Measurements from ENCODE around the gene SCRT2.

Gene SCRT2

GRCh38 chr20:721876-722275 lies 46.3 kb upstream of the SCRT2 start:
- Histone ChIP-seq H3K79me2 (ENCODE audit: insufficient read depth, low read length) (no peaks in the 10 kb centered on the region), H3K9ac (ENCODE audit: low read depth, low read length) (no peak overlapping the region), H2AFZ (ENCODE audit: low read depth, low read length) (no peak overlapping the region), H3K4me2 (ENCODE audit: insufficient read depth, low read length) (no peak overlapping the region), H3K27ac (ENCODE audit: low read length) (no peak overlapping the region), H3K27me3 (ENCODE audit: insufficient read depth, low read length, poor library complexity) (peaks cover 17% of the 10 kb centered on the region), H3K9me3 (ENCODE audit: insufficient read depth, low read length, severe bottlenecking) (no peaks in the 10 kb centered on the region), H3K4me1 (ENCODE audit: insufficient read depth, low read length) (no peaks in the 10 kb centered on the region), H3K4me3 (ENCODE audit: low read depth in 1 of 2, low read length in 2 of 2) (no peak overlapping the region), H4K20me1 (ENCODE audit: insufficient read depth, low read length) (peaks cover 3% of the 10 kb centered on the region; the same call in 1 of the 2 replicates), H3K36me3 (ENCODE audit: insufficient read depth, low read length) (no peaks in the 10 kb centered on the region)
- DNase-seq = no peak
- ATAC-seq (ENCODE audit: insufficient read depth, low read depth) = no peak
- no peak for TF ChIP-seq EZH2 (IDR thresholded peaks at IDR 0.05; ENCODE audit: borderline replicate concordance, low read depth, low read length, severe bottlenecking)
- TF ChIP-seq, protein P1, sequence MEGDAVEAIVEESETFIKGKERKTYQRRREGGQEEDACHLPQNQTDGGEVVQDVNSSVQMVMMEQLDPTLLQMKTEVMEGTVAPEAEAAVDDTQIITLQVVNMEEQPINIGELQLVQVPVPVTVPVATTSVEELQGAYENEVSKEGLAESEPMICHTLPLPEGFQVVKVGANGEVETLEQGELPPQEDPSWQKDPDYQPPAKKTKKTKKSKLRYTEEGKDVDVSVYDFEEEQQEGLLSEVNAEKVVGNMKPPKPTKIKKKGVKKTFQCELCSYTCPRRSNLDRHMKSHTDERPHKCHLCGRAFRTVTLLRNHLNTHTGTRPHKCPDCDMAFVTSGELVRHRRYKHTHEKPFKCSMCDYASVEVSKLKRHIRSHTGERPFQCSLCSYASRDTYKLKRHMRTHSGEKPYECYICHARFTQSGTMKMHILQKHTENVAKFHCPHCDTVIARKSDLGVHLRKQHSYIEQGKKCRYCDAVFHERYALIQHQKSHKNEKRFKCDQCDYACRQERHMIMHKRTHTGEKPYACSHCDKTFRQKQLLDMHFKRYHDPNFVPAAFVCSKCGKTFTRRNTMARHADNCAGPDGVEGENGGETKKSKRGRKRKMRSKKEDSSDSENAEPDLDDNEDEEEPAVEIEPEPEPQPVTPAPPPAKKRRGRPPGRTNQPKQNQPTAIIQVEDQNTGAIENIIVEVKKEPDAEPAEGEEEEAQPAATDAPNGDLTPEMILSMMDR (IDR thresholded peaks at IDR 0.05; ENCODE audit: borderline replicate concordance, extremely low read depth, low read length, poor library complexity, severe bottlenecking) = no peak

- DNase-seq = no peak
- no peak overlapping the region for H3K27ac ChIP-seq (ENCODE audit: low read length)
- H2AFZ ChIP-seq (ENCODE audit: low read depth, low read length) = no peak overlapping the region
- no peak overlapping the region for H3K4me3 ChIP-seq (ENCODE audit: low read depth in 1 of 2, low read length in 2 of 2)
- H3K4me2 ChIP-seq (ENCODE audit: insufficient read depth, low read length) = no peak overlapping the region
- no peaks in the 10 kb centered on the region for H3K4me1 ChIP-seq (ENCODE audit: insufficient read depth, low read length)
- peaks cover 17% of the 10 kb centered on the region for H3K27me3 ChIP-seq (ENCODE audit: insufficient read depth, low read length, poor library complexity)
- TF ChIP-seq, protein P1 (IDR thresholded peaks at IDR 0.05; ENCODE audit: borderline replicate concordance, extremely low read depth, low read length, poor library complexity, severe bottlenecking) = no peak
- no peak for TF ChIP-seq EZH2 (IDR thresholded peaks at IDR 0.05; ENCODE audit: borderline replicate concordance, low read depth, low read length, severe bottlenecking)
- no peak overlapping the region for H3K9ac ChIP-seq (ENCODE audit: low read depth, low read length)
- H3K9me3 ChIP-seq (ENCODE audit: insufficient read depth, low read length, severe bottlenecking) = no peaks in the 10 kb centered on the region
- H4K20me1 ChIP-seq (ENCODE audit: insufficient read depth, low read length) = peaks cover 3% of the 10 kb centered on the region; the same call in 1 of the 2 replicates
- H3K36me3 ChIP-seq (ENCODE audit: insufficient read depth, low read length) = no peaks in the 10 kb centered on the region
- ATAC-seq (ENCODE audit: insufficient read depth, low read depth) = no peak
- no peaks in the 10 kb centered on the region for H3K79me2 ChIP-seq (ENCODE audit: insufficient read depth, low read length)
These were observed 44.2 kb upstream of the SCRT2 start for GRCh38 chr20:719816-720215.

DNA sequence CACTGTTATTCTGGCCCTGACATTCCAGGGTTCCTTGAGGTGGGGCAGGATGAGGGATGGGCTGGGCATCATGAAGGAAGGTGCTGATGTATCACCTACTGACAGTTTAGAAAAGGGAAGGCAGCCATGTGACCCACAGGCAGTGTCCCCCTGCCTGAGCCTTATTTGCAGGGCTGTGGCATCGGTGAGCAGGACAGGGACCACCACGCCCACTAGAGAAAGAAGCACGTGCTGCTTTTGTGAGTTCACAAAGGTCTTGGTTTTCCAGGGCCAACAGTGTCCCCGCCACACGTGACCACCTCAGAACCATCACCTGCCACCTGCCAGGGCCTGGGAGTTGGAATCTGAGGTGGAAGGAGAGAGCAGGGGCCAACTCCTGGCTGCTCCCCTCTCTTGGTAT lies 43.5 kb upstream of the SCRT2 start:
- H3K9me3 ChIP-seq (ENCODE audit: insufficient read depth, low read length, severe bottlenecking) = peaks cover 3% of the 10 kb centered on the region
- H4K20me1 ChIP-seq (ENCODE audit: insufficient read depth, low read length) = peaks cover 3% of the 10 kb centered on the region; the same call in 1 of the 2 replicates
- no peak overlapping the region for H3K27ac ChIP-seq (ENCODE audit: low read length)
- H3K9ac ChIP-seq (ENCODE audit: low read depth, low read length) = no peak overlapping the region
- no peak overlapping the region for H3K4me3 ChIP-seq (ENCODE audit: low read depth in 1 of 2, low read length in 2 of 2)
- no peak for ATAC-seq (ENCODE audit: insufficient read depth, low read depth)
- no peak overlapping the region for H2AFZ ChIP-seq (ENCODE audit: low read depth, low read length)
- H3K27me3 ChIP-seq (ENCODE audit: insufficient read depth, low read length, poor library complexity) = peaks cover 17% of the 10 kb centered on the region
- no peak for TF ChIP-seq EZH2 (IDR thresholded peaks at IDR 0.05; ENCODE audit: borderline replicate concordance, low read depth, low read length, severe bottlenecking)
- TF ChIP-seq, protein P1 (IDR thresholded peaks at IDR 0.05; ENCODE audit: borderline replicate concordance, extremely low read depth, low read length, poor library complexity, severe bottlenecking) = no peak
- no peaks in the 10 kb centered on the region for H3K36me3 ChIP-seq (ENCODE audit: insufficient read depth, low read length)
- no peaks in the 10 kb centered on the region for H3K79me2 ChIP-seq (ENCODE audit: insufficient read depth, low read length)
- H3K4me2 ChIP-seq (ENCODE audit: insufficient read depth, low read length) = no peak overlapping the region
- H3K4me1 ChIP-seq (ENCODE audit: insufficient read depth, low read length) = no peaks in the 10 kb centered on the region
- DNase-seq = no peak

- no peak overlapping the region for H2AFZ ChIP-seq (ENCODE audit: low read depth, low read length)
- H3K4me3 ChIP-seq (ENCODE audit: low read depth in 1 of 2, low read length in 2 of 2) = no peak overlapping the region
- no peaks in the 10 kb centered on the region for H3K79me2 ChIP-seq (ENCODE audit: insufficient read depth, low read length)
- peaks cover 15% of the 10 kb centered on the region for H3K27me3 ChIP-seq (ENCODE audit: insufficient read depth, low read length, poor library complexity)
- H3K36me3 ChIP-seq (ENCODE audit: insufficient read depth, low read length) = no peaks in the 10 kb centered on the region
- no peaks in the 10 kb centered on the region for H4K20me1 ChIP-seq (ENCODE audit: insufficient read depth, low read length)
- no peak for DNase-seq
- no peak overlapping the region for H3K4me2 ChIP-seq (ENCODE audit: insufficient read depth, low read length)
- no peaks in the 10 kb centered on the region for H3K4me1 ChIP-seq (ENCODE audit: insufficient read depth, low read length)
- H3K27ac ChIP-seq (ENCODE audit: low read length) = no peak overlapping the region
- no peak for TF ChIP-seq EZH2 (IDR thresholded peaks at IDR 0.05; ENCODE audit: borderline replicate concordance, low read depth, low read length, severe bottlenecking)
- TF ChIP-seq, protein P1 (IDR thresholded peaks at IDR 0.05; ENCODE audit: borderline replicate concordance, extremely low read depth, low read length, poor library complexity, severe bottlenecking) = no peak
- H3K9ac ChIP-seq (ENCODE audit: low read depth, low read length) = no peak overlapping the region
- no peak for ATAC-seq (ENCODE audit: insufficient read depth, low read depth)
- peaks cover 12% of the 10 kb centered on the region for H3K9me3 ChIP-seq (ENCODE audit: insufficient read depth, low read length, severe bottlenecking)
These were observed 42.2 kb upstream of the SCRT2 start for GRCh38 chr20:717832-718231.

Data from DND-41 (cell line).